H1 (cell line): ENCODE data around the gene SULT2B1. TPM values are rescaled to one million over a fixed set of nuclear protein-coding genes. Genes with fewer than 3 reads are reported as not detected.

Experiments
- CTCF ChIA-PET: fragments of 300-600 bp; sonication (Branson Sonifier 250); formaldehyde crosslinking; loops from one replicate; lab custom pipeline; 2021; ENCODE audit not compliant: partially characterized antibody; lab: Charles Lee
- POLR2A ChIA-PET: fragments of 300-600 bp; sonication (Branson Sonifier 250); formaldehyde crosslinking; loops from one replicate; lab custom pipeline; 2021; ENCODE audit warnings: inconsistent platforms; ENCODE audit not compliant: partially characterized antibody; lab: Charles Lee
- DNase-seq, 2 experiments: peaks; one replicate each; pipeline versions ENCODE4 v3.0.0 to v3.0.0-alpha.2; 2010 to 2022; ENCODE audit warnings: low spot score in 2 of 2, low read depth in 1 of 2, mixed read lengths in 1 of 2
- FAIRE-seq: peaks from 2 replicates; lab custom pipeline; 2011; peaks lifted over from hg19 to GRCh38; lab: Jason Lieb, UNC
- H2AFZ ChIP-seq: 2 replicates; pipeline ENCODE4 v1.8.1; 2012; ENCODE audit warnings: low read length, inconsistent platforms
- H2AK5ac ChIP-seq: 2 replicates; pipeline ENCODE4 v1.6.1; 2013; ENCODE audit warnings: low read depth, low read length
- H2BK120ac ChIP-seq: replicated peaks from 2 replicates; pipeline ENCODE3; 2013; ENCODE audit warnings: low read depth, low read length, inconsistent platforms
- H2BK12ac ChIP-seq: 2 replicates; pipeline ENCODE4 v1.6.1; 2013; ENCODE audit warnings: low read depth, low read length
- H2BK15ac ChIP-seq: 2 replicates; pipeline ENCODE4 v1.6.1; 2013; ENCODE audit warnings: low read length
- H2BK20ac ChIP-seq: 2 replicates; pipeline ENCODE4 v1.6.1; 2013; ENCODE audit warnings: low read length
- H2BK5ac ChIP-seq: 2 replicates; pipeline ENCODE4 v1.6.1; 2013; ENCODE audit warnings: low read depth, low read length
- H3K14ac ChIP-seq: 2 replicates; pipeline ENCODE4 v1.6.1; 2013; ENCODE audit warnings: inconsistent platforms; ENCODE audit not compliant: insufficient read length
- H3K18ac ChIP-seq: 2 replicates; pipeline ENCODE4 v1.6.1; 2013; ENCODE audit warnings: low read length; ENCODE audit errors: extremely low read depth
- H3K23ac ChIP-seq: 2 replicates; pipeline ENCODE4 v1.6.1; 2013; ENCODE audit warnings: inconsistent platforms; ENCODE audit not compliant: insufficient read length
- H3K23me2 ChIP-seq: 2 replicates; pipeline ENCODE4 v1.6.1; 2013; ENCODE audit warnings: low read depth, low read length
- H3K27ac ChIP-seq: 2 replicates; pipeline ENCODE4 v1.6.1; 2011; ENCODE audit warnings: low read depth, low read length, inconsistent platforms
- H3K27me3 ChIP-seq, 4 experiments: replicated peaks in 1 of 4; 1 replicate in 1 of 4; 2 replicates in 3 of 4; pipeline versions ENCODE4 v1.6.1 to v1.8.1; 2011 to 2013; ENCODE audit warnings: low read length in 3 of 4, mild to moderate bottlenecking in 3 of 4, inconsistent platforms in 2 of 4, mixed read lengths in 2 of 4, moderate library complexity in 1 of 4; ENCODE audit not compliant: control insufficient read depth in 3 of 4, insufficient read depth in 3 of 4; ENCODE audit errors: extremely low read depth in 1 of 4
- H3K36me3 ChIP-seq, 4 experiments: 2 replicates each; pipeline versions ENCODE4 v1.6.1 to v1.8.1; 2011 to 2013; ENCODE audit warnings: mild to moderate bottlenecking in 4 of 4, low read length in 3 of 4, moderate library complexity in 2 of 4, control low read depth in 1 of 4, inconsistent platforms in 1 of 4; ENCODE audit not compliant: insufficient read depth in 4 of 4, control insufficient read depth in 2 of 4
- H3K4ac ChIP-seq: replicated peaks from 2 replicates; pipeline ENCODE3; 2013; ENCODE audit warnings: low read length, low read depth, mixed read lengths, inconsistent platforms; ENCODE audit not compliant: insufficient read length
- H3K4me1 ChIP-seq, 4 experiments: replicated peaks in 1 of 4; 1 replicate in 1 of 4; 2 replicates in 3 of 4; pipeline versions ENCODE4 v1.6.1 to v1.8.1; 2011 to 2013; ENCODE audit warnings: low read length in 3 of 4, inconsistent platforms in 2 of 4, mixed read lengths in 1 of 4; ENCODE audit not compliant: insufficient read depth in 4 of 4, control insufficient read depth in 3 of 4
- H3K4me2 ChIP-seq, 2 experiments: 2 replicates each; pipeline versions ENCODE4 v1.6.1 to v1.8.1; 2011 to 2013; ENCODE audit warnings: low read depth in 2 of 2, low read length in 2 of 2, control low read depth in 1 of 2, inconsistent platforms in 1 of 2, mild to moderate bottlenecking in 1 of 2; ENCODE audit not compliant: insufficient read depth in 1 of 2
- H3K4me3 ChIP-seq, 4 experiments: fragments of 200-600, 300-600 bp in 1 of 4; sonication (generic), shearing (Covaris generic), sonication (Bioruptor Twin) in 1 of 4; 2 replicates each; pipeline versions ENCODE4 v1.5.1 to v1.8.1; 2011 to 2016; ENCODE audit warnings: low read length in 4 of 4, low read depth in 3 of 4, control low read depth in 2 of 4, inconsistent platforms in 2 of 4, mild to moderate bottlenecking in 2 of 4, mixed read lengths in 1 of 4, moderate library complexity in 1 of 4; ENCODE audit not compliant: insufficient read depth in 2 of 4; ENCODE audit errors: extremely low read depth in 1 of 4
- H3K56ac ChIP-seq: replicated peaks from 2 replicates; pipeline ENCODE3; 2013; ENCODE audit warnings: low read depth, mild to moderate bottlenecking, mixed read lengths, low read length, inconsistent platforms; ENCODE audit not compliant: insufficient read length
- H3K79me1 ChIP-seq: 2 replicates; pipeline ENCODE4 v1.6.1; 2013; ENCODE audit warnings: low read depth, low read length, control low read depth
- H3K79me2 ChIP-seq, 2 experiments: 2 replicates each; pipeline versions ENCODE4 v1.6.1 to v1.8.1; 2012 to 2013; ENCODE audit warnings: low read length in 2 of 2, mild to moderate bottlenecking in 2 of 2, inconsistent platforms in 1 of 2; ENCODE audit not compliant: insufficient read depth in 2 of 2, control insufficient read depth in 1 of 2
- H3K9ac ChIP-seq, 4 experiments: replicated peaks in 1 of 4; 1 replicate in 1 of 4; 2 replicates in 3 of 4; pipeline versions ENCODE4 v1.6.1 to v1.8.1; 2011 to 2013; ENCODE audit warnings: low read depth in 3 of 4, low read length in 3 of 4, control low read depth in 2 of 4, mild to moderate bottlenecking in 2 of 4, moderate library complexity in 2 of 4, inconsistent platforms in 1 of 4; ENCODE audit errors: extremely low read depth in 1 of 4
- H3K9me3 ChIP-seq, 2 experiments: 2 replicates each; pipeline versions ENCODE4 v1.6.1 to v1.8.1; 2012 to 2013; ENCODE audit warnings: mild to moderate bottlenecking in 2 of 2, moderate library complexity in 2 of 2, control low read depth in 1 of 2, inconsistent platforms in 1 of 2, low read depth in 1 of 2, low read length in 1 of 2, mixed read lengths in 1 of 2; ENCODE audit not compliant: insufficient read depth in 2 of 2
- H4K20me1 ChIP-seq, 2 experiments: replicated peaks in 1 of 2; 2 replicates each; pipeline versions ENCODE3 to v1.8.1; 2011 to 2013; ENCODE audit warnings: inconsistent platforms in 2 of 2, low read length in 2 of 2, mild to moderate bottlenecking in 1 of 2; ENCODE audit not compliant: insufficient read depth in 2 of 2, control insufficient read depth in 1 of 2
- H4K5ac ChIP-seq: 2 replicates; pipeline ENCODE4 v1.6.1; 2013; ENCODE audit warnings: low read length, low read depth, mixed read lengths, inconsistent platforms; ENCODE audit not compliant: insufficient read length
- H4K8ac ChIP-seq: 2 replicates; pipeline ENCODE4 v1.8.0; 2013; ENCODE audit warnings: mild to moderate bottlenecking, moderate library complexity, low read length, inconsistent platforms; ENCODE audit not compliant: insufficient read depth; ENCODE audit errors: extremely low read depth
- H4K91ac ChIP-seq: replicated peaks from 2 replicates; pipeline ENCODE3; 2013; ENCODE audit warnings: low read length, mixed read lengths, inconsistent platforms; ENCODE audit not compliant: insufficient read length
- ASH2L ChIP-seq: fragments of 200-600, 300-600 bp; sonication (generic); IDR thresholded peaks from one replicate; pipeline ENCODE4 v1.7.1; 2017; ENCODE audit warnings: low read length
- BACH1 ChIP-seq: IDR thresholded peaks from 2 replicates; pipeline ENCODE4 v1.6.1; 2012; ENCODE audit warnings: low read length, improper control_type of control experiment
- BCL11A ChIP-seq, 2 experiments: IDR thresholded peaks; one replicate each; pipeline ENCODE4 v1.6.1; 2011; ENCODE audit warnings: low read depth in 2 of 2, low read length in 2 of 2, mild to moderate bottlenecking in 2 of 2
- CTBP2 ChIP-seq: IDR thresholded peaks from 2 replicates; pipeline ENCODE4 v1.7.0; 2011; ENCODE audit warnings: borderline replicate concordance, mild to moderate bottlenecking, moderate library complexity, mixed read lengths, low read length; ENCODE audit not compliant: insufficient read depth, insufficient read length
- KDM5A ChIP-seq: fragments of 200-600 bp; IDR thresholded peaks from 2 replicates; pipeline ENCODE4 v1.7.1; 2012; ENCODE audit warnings: mild to moderate bottlenecking, low read length, inconsistent platforms, mixed read lengths
- NRF1 ChIP-seq: IDR thresholded peaks from 2 replicates; pipeline ENCODE4 v1.6.1; 2011; ENCODE audit warnings: mild to moderate bottlenecking, low read depth, low read length, improper control_type of control experiment
- POLR2A ChIP-seq, 2 experiments: IDR thresholded peaks; 1 replicate in 1 of 2; 2 replicates in 1 of 2; pipeline ENCODE4 v1.6.1; 2011; ENCODE audit warnings: low read depth in 2 of 2, low read length in 2 of 2, mild to moderate bottlenecking in 2 of 2; ENCODE audit errors: control extremely low read depth in 1 of 2
- POLR2AphosphoS5 ChIP-seq: IDR thresholded peaks from 2 replicates; pipeline ENCODE4 v1.6.1; 2011; ENCODE audit warnings: low read depth, low read length
- RBBP5 ChIP-seq: IDR thresholded peaks from 2 replicates; pipeline ENCODE4 v1.7.1; 2012; ENCODE audit warnings: low read depth, mild to moderate bottlenecking, inconsistent platforms, low read length, moderate library complexity, borderline replicate concordance
- RFX5 ChIP-seq: IDR thresholded peaks from 2 replicates; pipeline ENCODE4 v1.6.1; 2011; ENCODE audit warnings: low read depth, low read length, improper control_type of control experiment, borderline replicate concordance
- SAP30 ChIP-seq: fragments of 300-600 bp; sonication (generic); IDR thresholded peaks from 2 replicates; pipeline ENCODE4 v1.7.1; 2012; ENCODE audit warnings: low read length, moderate library complexity, mild to moderate bottlenecking, inconsistent platforms; ENCODE audit not compliant: insufficient read depth, insufficient replicate concordance
- SP1 ChIP-seq: IDR thresholded peaks from 2 replicates; pipeline ENCODE4 v1.6.1; 2011; ENCODE audit warnings: low read depth, low read length
- TCF12 ChIP-seq: IDR thresholded peaks from 2 replicates; pipeline ENCODE4 v1.6.1; 2011; ENCODE audit warnings: low read depth, mild to moderate bottlenecking, low read length
- WGBS, 2 experiments: shearing (Covaris generic) in 1 of 2; methylation state at CpG; one replicate each; pipeline versions ENCODE4 v1.1.6 to v1.1.7; 2013 to 2015; ENCODE audit warnings: low lambda C conversion rate in 2 of 2, mixed read lengths in 2 of 2, inconsistent platforms in 1 of 2, low coverage in 1 of 2, missing lambda C conversion rate in 1 of 2; ENCODE audit not compliant: insufficient replicate concordance in 2 of 2, insufficient coverage in 1 of 2, insufficient read length in 1 of 2; ENCODE audit errors: extremely low coverage in 1 of 2, missing lambda C conversion rate in 1 of 2; 5-methylcytosine and 5-hydroxymethylcytosine counted together
- polyA plus RNA-seq, 7 experiments: library from polyadenylated mRNA; depleted of rRNA in 3 of 7; stranded (reverse) in 5 of 7; unstranded in 2 of 7; fragments of >200 nt in 5 of 7; fragments of 200-250 nt in 2 of 7; gene quantifications; 1 replicate in 5 of 7; 2 replicates in 1 of 7; 4 replicates in 1 of 7; pipeline versions ENCODE4 v1.2.1 to v1.2.3, GENCODE V29; 2011 to 2013; ENCODE audit warnings: missing spikeins in 2 of 7, mixed read lengths in 2 of 7
- total RNA-seq: library from RNA; stranded (reverse); fragmentation: NEBNext Ultra II Directional; extraction: Animal tissue kit (Norgen Biotek cat#: 25700); gene quantifications from 2 replicates; pipeline ENCODE4 v1.2.1, GENCODE V29; 2021

SULT2B1 gene
- total and polyA plus RNA-seq, 2 of the 8 experiments (the other 6 are each of a cell fraction or from before 2014, with no cell fraction given) = 1.5 to 2.6 TPM

GRCh38 chr19:48598996-48599700 is 47.2 kb downstream of the SULT2B1 start:
- Histone ChIP-seq H3K56ac (no peak overlapping the region), H4K20me1 (peaks cover 0 to 2% of the 10 kb centered on the region in 2 experiments), H2BK15ac (no peak overlapping the region), H3K36me3 (no peaks in the 10 kb centered on the region), H2BK12ac (peak overlapping the region; percentile 50; the same call in 1 of the 2 replicates), H3K4me2 (no peak overlapping the region), H3K9me3 (no peaks in the 10 kb centered on the region), H3K4me3 (no peak overlapping the region), H2AFZ (no peak overlapping the region), H3K23ac (no peak overlapping the region), H3K27me3 (no peaks in the 10 kb centered on the region), H3K18ac (no peak overlapping the region; the same call in 1 of the 2 replicates), H3K79me1 (no peaks in the 10 kb centered on the region), H2BK20ac (no peak overlapping the region), H3K27ac (no peak overlapping the region), H4K8ac (0 out of 2 replicates have a peak overlapping the region, but pooled peaks have one; percentile 11), H3K23me2 (no peaks in the 10 kb centered on the region; the same call in 1 of the 2 replicates), H3K4me1 (no peaks in the 10 kb centered on the region), H3K14ac (no peak overlapping the region), H2AK5ac (no peak overlapping the region), H2BK120ac (no peak overlapping the region), H4K5ac (no peak overlapping the region), H3K79me2 (no peaks in the 10 kb centered on the region), H3K9ac (no peak overlapping the region), H3K4ac (no peak overlapping the region), H4K91ac (no peak overlapping the region), H2BK5ac (no peak overlapping the region)
- WGBS, 2 experiments = 85% methylated on average over 28 of the region's 30 CpGs; no CpG with 5 or more reads in 1 of the 2 experiments
- no peak for TF ChIP-seq NRF1
- no peak for TF ChIP-seq BCL11A (IDR thresholded peaks at IDR 0.05; ENCODE audit: low read depth in 2 of 2, low read length in 2 of 2)
- no peak for TF ChIP-seq ASH2L
- no peak for TF ChIP-seq SP1
- TF ChIP-seq POLR2A (IDR thresholded peaks at IDR 0.05; ENCODE audit: control extremely low read depth in 1 of 2, low read depth in 2 of 2, low read length in 2 of 2) = no peak
- TF ChIP-seq RBBP5 = no peak
- TF ChIP-seq KDM5A = no peak
- no peak for TF ChIP-seq RFX5
- no peak for TF ChIP-seq SAP30
- no peak for TF ChIP-seq CTBP2
- TF ChIP-seq BACH1 = no peak
- TF ChIP-seq TCF12 = no peak
- no peak for TF ChIP-seq POLR2AphosphoS5
- FAIRE-seq (no peak), DNase-seq (no peak)
- POLR2A ChIA-PET = interaction anchor here (1.0 to 27.0 kb wide), 3 partner anchors 17 to 90 kb away, joined by 3 to 788 read pairs (median 175); partner anchors contain the start of genes DBP, FAM83E, RPL18 and SPHK2
- CTCF ChIA-PET = interaction anchor here (2.5 kb wide), 1 partner anchor 10 kb away, joined by 11 read pairs; no protein-coding TSS in a partner anchor
